Measurements from ENCODE around the gene ZFYVE27. TPM values are rescaled to one million over a fixed set of nuclear protein-coding genes. Genes with fewer than 3 reads are reported as not detected.

Gene ZFYVE27
- total RNA-seq, 4 donors from 2014 or later = 25.8 to 60.5 (median 39.6) TPM

DNA sequence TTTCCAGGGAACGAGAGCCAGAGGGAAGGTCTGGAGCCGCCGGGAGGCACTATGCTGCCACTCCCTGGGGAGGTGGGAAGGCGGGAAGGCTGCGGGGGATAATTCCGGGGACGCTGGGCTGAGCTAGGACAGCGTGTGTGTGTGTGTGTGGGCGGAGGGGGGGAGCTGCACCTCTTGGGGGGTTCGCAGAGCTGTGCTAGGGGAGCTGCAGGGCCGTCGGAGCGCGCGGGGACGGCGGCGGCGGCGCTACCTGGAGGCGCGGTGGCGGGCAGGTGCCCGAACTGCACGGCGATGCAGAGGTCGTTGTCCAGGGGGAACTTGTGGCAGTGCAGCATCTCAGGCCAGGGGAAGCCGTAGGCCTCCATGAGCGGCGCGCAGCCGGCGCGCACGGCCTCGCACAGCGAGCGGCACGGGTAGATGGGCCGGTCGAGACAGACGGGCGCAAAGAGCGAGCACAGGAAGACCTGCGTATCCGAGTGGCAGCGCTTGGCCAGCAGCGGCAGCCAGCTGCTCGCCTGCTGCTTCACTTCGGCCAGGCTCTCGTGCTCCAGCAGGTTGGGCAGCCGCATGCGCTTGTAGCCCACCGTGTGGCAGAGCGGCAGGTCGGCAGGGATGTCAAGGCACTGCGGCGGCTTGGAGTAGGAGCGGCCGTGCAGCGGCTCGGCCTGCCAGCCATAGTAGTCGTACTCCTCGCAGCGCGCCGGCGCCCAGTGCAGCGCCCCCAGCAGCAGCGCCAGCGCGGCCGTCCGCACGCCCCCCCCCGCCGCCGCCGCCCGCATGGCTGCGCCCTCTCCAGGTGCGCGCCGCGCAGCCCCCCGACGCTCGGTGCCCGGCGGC, 34.3 kb downstream of the ZFYVE27 start:
- H3K27ac ChIP-seq = no peak overlapping the region
- no peaks in the 10 kb centered on the region for H3K9me3 ChIP-seq
- no peaks in the 10 kb centered on the region for H3K36me3 ChIP-seq
- peaks cover 13% of the 10 kb centered on the region for H3K4me1 ChIP-seq
- peak overlapping the region; percentile 42 for H3K4me3 ChIP-seq
- WGBS = 0% methylated on average over 9 of the region's 90 CpGs
- TF ChIP-seq POLR2A (IDR thresholded peaks at IDR 0.05) (no peak), POLR2AphosphoS5 (IDR thresholded peaks at IDR 0.05) (no peak), EP300 (IDR thresholded peaks at IDR 0.05) (no peak)
- TF ChIP-seq, protein P1, sequence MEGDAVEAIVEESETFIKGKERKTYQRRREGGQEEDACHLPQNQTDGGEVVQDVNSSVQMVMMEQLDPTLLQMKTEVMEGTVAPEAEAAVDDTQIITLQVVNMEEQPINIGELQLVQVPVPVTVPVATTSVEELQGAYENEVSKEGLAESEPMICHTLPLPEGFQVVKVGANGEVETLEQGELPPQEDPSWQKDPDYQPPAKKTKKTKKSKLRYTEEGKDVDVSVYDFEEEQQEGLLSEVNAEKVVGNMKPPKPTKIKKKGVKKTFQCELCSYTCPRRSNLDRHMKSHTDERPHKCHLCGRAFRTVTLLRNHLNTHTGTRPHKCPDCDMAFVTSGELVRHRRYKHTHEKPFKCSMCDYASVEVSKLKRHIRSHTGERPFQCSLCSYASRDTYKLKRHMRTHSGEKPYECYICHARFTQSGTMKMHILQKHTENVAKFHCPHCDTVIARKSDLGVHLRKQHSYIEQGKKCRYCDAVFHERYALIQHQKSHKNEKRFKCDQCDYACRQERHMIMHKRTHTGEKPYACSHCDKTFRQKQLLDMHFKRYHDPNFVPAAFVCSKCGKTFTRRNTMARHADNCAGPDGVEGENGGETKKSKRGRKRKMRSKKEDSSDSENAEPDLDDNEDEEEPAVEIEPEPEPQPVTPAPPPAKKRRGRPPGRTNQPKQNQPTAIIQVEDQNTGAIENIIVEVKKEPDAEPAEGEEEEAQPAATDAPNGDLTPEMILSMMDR (IDR thresholded peaks at IDR 0.05) = no peak
- H3K27me3 ChIP-seq = peaks cover 54% of the 10 kb centered on the region
- DNase-seq (ENCODE audit: low spot score in 2 of 2) = no peak

DNA sequence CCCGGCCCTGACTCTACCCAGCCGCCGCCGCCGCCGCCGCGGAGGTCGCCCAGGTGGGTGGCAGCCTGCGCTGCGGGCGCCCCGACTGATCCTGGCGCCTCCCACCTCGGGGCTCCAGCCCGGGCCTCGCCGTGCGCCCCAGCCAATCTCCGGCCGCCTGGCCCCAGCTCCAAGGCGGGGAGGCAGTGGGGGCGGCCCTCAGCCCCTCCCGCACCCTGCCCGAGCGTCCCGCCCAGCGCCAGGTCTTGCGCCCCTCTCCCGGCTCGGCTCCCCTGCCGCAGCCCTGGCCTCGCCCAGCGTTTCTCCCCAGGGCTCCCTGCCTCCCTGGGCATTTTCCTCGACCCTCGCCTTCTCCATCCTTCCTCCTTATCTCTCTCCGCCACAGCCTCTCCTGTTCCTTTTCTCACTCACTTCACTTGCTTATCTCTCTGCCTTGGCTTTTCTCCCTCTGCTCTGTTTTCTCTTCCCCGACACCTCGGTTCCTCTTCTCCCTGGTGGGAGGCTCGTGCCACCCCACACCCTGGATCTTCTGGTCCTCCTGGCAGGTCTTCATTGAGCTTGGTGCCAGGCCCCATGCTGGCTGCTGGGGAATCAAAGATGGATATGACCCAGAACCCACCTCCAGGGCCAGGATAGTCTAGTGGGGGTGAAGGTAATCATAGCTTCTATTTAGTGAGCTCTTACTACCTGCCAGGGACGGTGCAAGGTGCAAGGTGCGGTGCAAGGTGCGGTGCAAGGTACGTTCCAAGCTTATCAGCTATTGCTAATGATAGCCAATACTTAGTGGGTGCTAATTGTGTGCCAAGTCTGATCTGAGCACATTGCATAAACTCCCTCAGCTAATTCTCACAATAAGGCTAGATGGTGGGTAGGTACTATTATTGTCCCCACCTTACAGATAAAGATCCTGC, 35.2 kb downstream of the ZFYVE27 start, which contains the start of gene SFRP5:
TSS of gene SFRP5 (minus strand) at position 87 of the 911 bp plus-strand sequence. CDS start 166 bp downstream, outside the sequence.
- H3K27me3 ChIP-seq = peaks cover 54% of the 10 kb centered on the region

DNA sequence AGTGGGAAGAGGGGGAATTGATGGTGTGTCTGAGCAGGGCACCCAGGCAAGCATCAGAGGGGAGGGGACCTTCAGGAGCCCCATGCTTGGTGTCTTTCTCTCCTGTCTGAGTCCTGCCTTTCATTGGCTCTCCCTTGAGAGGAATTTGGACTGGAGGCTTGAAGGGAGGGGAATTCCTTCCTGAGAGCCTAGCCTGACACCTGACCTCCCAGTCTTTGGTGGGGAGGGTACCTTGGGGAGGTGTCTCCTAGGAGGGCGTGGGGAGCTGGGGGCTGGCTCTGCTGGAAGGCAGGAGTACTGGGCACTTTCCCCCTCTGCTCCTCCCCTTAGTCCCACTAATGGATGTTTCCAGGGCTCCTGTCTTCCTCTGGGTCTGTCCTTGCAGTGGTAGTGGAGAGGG, 36.2 kb downstream of the ZFYVE27 start:
- Histone ChIP-seq H3K4me1 (peaks cover 13% of the 10 kb centered on the region), H3K9me3 (no peaks in the 10 kb centered on the region), H3K36me3 (no peaks in the 10 kb centered on the region), H3K4me3 (no peak overlapping the region), H3K27ac (no peak overlapping the region), H3K27me3 (peaks cover 54% of the 10 kb centered on the region)
- TF ChIP-seq EP300 (IDR thresholded peaks at IDR 0.05) (no peak), POLR2AphosphoS5 (IDR thresholded peaks at IDR 0.05) (no peak), POLR2A (IDR thresholded peaks at IDR 0.05) (no peak)
- TF ChIP-seq, protein P1 (IDR thresholded peaks at IDR 0.05) = no peak
- no peak for DNase-seq (ENCODE audit: low spot score in 2 of 2)
- 80% methylated on average over 1 of the region's 1 CpG for WGBS

More for the DNA sequence above, 35.2 kb downstream of the ZFYVE27 start, which contains the start of gene SFRP5:
- no peak within 1 kb of the TSS for H3K27ac ChIP-seq
- DNase-seq (ENCODE audit: low spot score in 2 of 2) = no peak
- peaks cover 13% of the 10 kb centered on the region for H3K4me1 ChIP-seq
- H3K36me3 ChIP-seq = no peaks in the 10 kb centered on the region
- peak within 1 kb of the TSS; percentile 42 for H3K4me3 ChIP-seq
- WGBS = 21% methylated on average over 26 of the region's 44 CpGs
- no peaks in the 10 kb centered on the region for H3K9me3 ChIP-seq
- TF ChIP-seq POLR2AphosphoS5 (IDR thresholded peaks at IDR 0.05) (no peak), EP300 (IDR thresholded peaks at IDR 0.05) (no peak), POLR2A (IDR thresholded peaks at IDR 0.05) (no peak)
- TF ChIP-seq, protein P1 (IDR thresholded peaks at IDR 0.05) = no peak

DNA sequence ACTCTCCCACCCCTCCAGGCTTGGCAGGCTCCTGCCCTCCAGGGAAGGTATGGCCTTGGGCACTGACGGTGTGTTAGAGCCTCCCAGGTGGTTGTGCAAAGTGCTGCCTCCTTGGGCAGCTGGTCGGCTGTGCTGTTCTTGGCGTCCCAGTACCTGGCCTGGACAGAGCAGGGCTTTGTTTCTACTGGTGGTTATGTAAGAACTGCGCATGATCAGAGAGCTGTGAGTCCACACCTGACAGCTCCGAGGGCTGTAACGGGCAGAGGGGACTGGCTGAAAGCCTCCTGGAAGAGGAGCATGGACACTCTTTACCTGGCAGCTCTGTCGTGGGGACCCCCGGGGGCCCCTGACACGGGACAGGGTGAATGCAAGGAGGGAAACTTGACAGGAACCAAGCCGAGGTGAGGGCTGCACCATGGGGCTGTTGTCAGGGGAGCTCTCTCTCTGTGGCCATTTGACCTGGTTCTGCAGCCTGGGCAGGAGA, 37.9 kb downstream of the ZFYVE27 start:
- WGBS = 72% methylated on average over 9 of the region's 10 CpGs
- no peak for DNase-seq (ENCODE audit: low spot score in 2 of 2)
- no peaks in the 10 kb centered on the region for H3K36me3 ChIP-seq
- H3K4me1 ChIP-seq = peaks cover 13% of the 10 kb centered on the region
- H3K27me3 ChIP-seq = peaks cover 40% of the 10 kb centered on the region
- H3K9me3 ChIP-seq = no peaks in the 10 kb centered on the region
- H3K4me3 ChIP-seq = no peak overlapping the region
- no peak overlapping the region for H3K27ac ChIP-seq
- TF ChIP-seq EP300 (IDR thresholded peaks at IDR 0.05) = no peak

DNA sequence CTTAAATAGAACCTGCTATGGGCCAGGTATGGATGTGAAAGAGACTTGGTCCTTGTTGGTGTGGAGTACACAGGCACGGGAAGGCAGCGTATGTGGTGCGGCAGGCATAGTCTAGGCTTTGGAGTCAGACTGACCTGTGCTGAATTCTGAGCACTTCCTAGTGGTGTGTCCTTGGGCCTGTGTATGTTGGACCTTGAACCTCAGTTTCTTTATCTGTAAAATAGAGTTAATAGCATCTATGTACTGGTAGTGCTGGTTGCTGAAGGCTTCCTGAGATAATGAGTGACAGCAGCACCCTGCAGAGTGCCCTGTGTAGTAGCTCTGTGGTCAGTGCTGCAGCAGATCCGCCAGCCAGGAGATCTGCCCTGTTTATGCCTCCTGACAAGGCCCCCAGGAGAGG, 40.2 kb downstream of the ZFYVE27 start:
- H3K27me3 ChIP-seq = peaks cover 17% of the 10 kb centered on the region
- no peaks in the 10 kb centered on the region for H3K9me3 ChIP-seq
- DNase-seq (ENCODE audit: low spot score in 2 of 2) = no peak
- H3K4me3 ChIP-seq = no peak overlapping the region
- H3K36me3 ChIP-seq = no peaks in the 10 kb centered on the region
- 97% methylated on average over 4 of the region's 4 CpGs for WGBS
- no peak overlapping the region for H3K27ac ChIP-seq
- H3K4me1 ChIP-seq = peaks cover 21% of the 10 kb centered on the region
- TF ChIP-seq POLR2AphosphoS5 (IDR thresholded peaks at IDR 0.05) (no peak), POLR2A (IDR thresholded peaks at IDR 0.05) (no peak), EP300 (IDR thresholded peaks at IDR 0.05) (no peak)
- TF ChIP-seq, protein P1 (IDR thresholded peaks at IDR 0.05) = no peak

All from suprapubic skin (tissue), 4 donors.